ENCODE results near the gene ARID5B.
"Not testable (repeated sequence)": the region's sequence is repeated elsewhere in the genome, so short reads cannot be mapped to it uniquely, and the experiment has no call there.

Gene ARID5B

GRCh38 chr10:61971003-61971325, 69.5 kb downstream of the ARID5B start:
- DNase-seq: no peak

DNA sequence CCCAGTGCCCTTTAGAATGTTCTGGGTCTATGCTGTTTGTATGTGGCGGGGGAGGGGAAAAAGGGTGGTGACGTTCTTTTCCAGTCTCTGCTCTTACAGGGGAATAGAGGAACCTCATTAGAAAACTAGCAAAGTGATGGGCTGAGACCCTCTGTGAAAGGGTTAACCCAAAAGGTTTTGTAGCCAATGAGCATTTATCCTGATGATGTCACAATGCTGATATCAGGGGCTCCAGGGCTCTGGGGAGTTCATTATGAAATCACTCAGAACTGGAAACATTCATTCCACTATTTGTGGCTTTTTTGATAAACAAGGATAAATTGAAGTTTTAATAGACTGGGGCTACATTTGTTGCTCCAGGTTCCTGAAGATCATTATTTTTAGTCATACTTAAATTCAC, 71.7 kb downstream of the ARID5B start:
- DNase-seq: no peak

DNA sequence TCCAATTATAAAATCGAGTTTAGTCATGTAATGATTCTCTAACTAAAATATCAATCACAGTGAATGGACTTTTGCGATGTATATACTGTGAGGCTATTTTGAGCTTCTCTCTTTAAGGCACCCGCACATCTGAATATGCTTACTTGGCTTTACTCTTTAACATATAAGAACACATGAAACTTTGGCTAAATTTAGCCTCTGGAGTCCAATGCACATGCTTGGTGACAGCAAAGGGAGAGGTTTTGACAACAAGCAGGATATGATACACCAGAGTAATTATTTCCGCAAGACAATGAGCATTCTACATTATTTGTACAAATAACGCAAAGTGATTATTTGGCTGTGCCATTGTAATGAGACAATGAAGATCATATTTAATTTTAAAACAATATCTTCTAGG, 72.4 kb downstream of the ARID5B start:
- DNase-seq: no peak

DNA sequence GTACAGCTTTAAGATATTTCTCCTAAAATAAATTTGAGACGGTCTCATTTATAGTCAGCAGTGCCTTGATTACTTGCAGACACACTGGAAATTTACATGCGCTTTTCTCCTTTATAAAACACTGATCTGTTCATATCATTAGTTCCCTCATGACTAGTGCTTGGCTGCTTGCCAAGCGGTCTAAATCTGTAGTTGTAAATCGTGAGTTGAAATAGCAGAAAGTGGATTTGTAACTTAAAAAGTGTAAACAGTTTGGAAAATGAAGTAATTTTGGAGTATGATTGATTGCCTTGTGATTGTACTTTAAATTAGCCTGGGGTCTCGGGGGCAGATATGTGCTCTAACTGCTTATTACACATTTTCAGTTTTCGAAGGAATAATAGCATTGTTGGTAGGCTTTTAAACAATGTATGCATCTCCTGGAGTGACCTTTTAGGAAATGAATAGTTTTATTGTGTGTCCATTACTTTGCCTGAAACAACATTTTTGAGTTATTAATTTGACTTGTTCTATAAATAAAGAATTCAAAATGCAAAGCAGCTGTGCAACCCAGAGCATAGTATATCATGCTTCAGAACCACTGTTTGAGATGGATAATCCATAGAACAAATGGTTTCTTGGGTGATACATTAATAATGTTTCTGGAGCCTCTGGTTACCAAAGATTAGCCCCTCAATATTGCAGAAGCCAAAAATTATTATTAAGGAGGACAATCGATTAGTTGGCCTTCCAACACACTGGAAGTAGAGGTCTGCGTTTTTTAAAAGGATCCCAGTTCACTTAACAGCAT, 73.3 kb downstream of the ARID5B start:
- peak; percentile 75 for DNase-seq

DNA sequence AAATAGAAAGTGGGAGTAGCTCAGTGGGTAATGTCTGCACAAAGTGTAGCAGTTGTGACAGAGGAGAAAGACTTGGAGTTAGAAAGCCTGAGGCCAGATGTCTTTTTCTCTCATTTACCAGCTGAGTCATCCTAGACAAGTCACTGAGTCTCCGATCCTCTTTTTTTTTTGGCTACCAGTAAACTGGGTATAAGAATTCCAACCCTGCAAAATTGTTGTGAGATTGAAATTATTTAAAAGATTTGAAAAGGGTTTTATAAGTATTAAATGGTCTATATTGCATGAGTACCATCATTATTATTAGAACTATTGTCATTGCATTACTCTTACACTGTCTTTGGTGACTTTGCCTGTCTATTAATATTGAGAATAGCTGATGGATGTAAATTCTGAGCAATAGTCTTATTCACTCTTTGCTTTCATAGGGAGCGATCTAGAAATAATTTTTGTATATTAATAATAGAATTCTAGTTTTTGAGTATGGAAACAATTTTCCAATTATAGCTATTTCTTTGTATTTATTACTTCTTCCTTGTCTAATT, 74.0 kb downstream of the ARID5B start:
- DNase-seq: no peak

DNA sequence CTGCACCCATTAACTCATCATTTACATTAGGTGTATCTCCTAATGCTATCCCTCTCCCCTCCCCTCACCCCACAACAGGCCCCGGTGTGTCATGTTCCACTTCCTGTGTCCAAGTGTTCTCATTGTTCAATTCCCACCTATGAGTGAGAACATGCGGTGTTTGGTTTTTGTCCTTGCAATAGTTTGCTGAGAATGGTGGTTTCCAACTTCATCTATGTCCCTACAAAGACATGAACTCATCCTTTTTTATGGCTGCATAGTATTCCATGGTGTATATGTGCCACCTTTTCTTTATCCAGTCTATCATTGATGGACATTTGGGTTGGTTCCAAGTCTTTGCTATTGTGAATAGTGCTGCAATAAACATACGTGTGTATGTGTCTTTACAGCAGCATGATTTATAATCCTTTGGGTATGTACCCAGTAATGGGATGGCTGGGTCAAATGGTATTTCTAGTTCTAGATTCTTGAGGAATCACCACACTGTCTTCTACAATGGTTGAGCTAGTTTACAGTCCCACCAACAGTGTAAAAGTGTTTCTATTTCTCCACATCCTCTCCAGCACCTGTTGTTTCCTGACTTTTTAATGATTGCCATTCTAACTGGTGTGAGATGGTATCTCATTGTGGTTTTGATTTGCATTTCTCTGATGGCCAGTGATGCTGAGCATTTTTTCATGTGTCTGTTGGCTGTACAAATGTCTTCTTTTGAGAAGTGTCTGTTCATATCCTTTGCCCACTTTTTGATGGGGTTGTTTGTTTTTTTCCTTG, 75.6 kb downstream of the ARID5B start:
- DNase-seq: not testable (repeated sequence)

DNA sequence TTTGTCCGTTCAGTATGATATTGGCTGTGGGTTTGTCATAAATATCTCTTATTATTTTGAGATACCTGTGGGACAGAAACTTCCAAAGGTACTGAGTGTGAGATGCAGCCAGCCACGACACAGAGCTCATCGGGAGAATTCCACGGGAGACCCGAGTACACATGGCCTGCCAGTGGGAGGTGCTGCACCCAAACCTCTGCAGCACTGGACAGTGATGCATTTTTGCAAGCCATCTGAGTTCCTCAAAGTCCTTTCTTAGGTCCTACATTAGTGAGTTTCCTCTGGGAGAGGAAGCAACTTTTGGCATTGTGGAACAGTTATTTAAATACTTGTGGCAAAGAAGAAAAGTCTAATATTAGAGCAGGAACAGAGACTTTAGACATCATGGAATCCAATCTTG, 77.5 kb downstream of the ARID5B start:
- DNase-seq: no peak

DNA sequence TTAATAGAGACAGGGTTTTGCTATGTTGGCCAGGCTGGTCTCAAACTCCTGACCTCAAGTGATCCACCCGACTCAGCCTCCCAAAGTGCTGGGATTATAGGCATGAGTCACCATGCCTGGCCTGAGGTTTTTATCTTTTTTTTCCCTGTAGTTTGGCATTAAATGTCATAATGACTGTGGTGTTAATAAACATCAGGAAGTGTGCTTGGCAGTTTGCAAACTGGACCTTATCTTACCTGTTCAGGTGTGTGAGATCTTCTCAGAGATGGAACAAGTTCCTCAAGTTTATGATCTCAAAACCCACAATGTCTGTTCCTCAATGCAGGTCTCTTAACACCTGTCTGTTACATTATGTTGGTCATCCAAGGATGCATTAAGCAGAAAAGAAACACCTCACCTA, 80.0 kb downstream of the ARID5B start:
- DNase-seq: no peak

- DNase-seq: no peak
These were observed 81.8 kb downstream of the ARID5B start for GRCh38 chr10:61983255-61983654.

GRCh38 chr10:61984803-61985418, 83.4 kb downstream of the ARID5B start:
- no peak for DNase-seq

DNA sequence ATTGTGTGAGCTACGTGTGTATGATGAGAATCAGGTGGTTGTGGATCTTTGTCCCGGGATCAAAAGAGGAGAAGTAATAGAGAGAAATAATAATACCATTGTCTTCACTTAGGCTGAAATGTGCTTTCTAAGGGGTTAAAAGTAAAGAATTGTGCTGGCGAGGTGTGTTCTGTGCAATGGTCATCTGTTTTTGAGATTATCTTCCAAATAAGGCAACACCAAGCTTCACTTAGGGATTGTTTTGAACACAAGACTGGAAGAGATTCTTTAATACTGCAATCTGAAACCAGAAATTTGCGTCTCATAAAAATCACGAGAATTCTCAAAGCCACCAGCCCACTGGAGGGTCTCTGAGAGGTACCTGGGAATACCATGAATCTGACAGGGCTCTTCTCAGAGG, 84.2 kb downstream of the ARID5B start:
- no peak for DNase-seq

- DNase-seq: no peak
These were observed 84.9 kb downstream of the ARID5B start for GRCh38 chr10:61986382-61986781.

- no peak for DNase-seq
These were observed 85.4 kb downstream of the ARID5B start for GRCh38 chr10:61986788-61987492.

GRCh38 chr10:61987537-61987936, 86.0 kb downstream of the ARID5B start:
- DNase-seq: no peak

GRCh38 chr10:61987951-61988379, 86.5 kb downstream of the ARID5B start:
- DNase-seq: no peak

GRCh38 chr10:61989995-61990760, 88.7 kb downstream of the ARID5B start:
- DNase-seq: no peak

GRCh38 chr10:61990761-61991135, 89.2 kb downstream of the ARID5B start:
- no peak for DNase-seq

GRCh38 chr10:61991166-61991565, 89.7 kb downstream of the ARID5B start:
- DNase-seq: no peak

DNA sequence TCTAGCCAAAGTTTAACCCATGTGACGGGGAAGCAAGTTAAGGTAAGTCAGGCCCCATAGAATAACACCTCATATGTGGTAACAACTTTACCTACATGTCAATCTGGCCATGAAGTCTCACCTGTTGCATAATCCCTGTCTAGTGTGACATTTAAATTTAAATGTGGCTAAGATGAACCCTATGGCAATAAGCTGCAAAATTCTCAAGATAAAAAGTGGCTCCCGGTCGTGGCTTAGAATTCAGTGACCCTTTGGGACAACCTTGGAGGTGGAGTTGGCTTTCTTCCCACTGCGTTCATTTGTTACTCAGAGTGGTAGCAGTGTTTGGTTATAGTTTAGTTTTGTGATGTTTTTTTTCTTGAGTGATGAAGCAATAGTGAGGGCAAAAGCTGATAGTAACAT, 90.6 kb downstream of the ARID5B start:
- no peak for DNase-seq

- DNase-seq: no peak
These were observed 91.5 kb downstream of the ARID5B start for GRCh38 chr10:61992671-61993668.
